ENCODE results near the gene SNAI1. TPM values are rescaled to one million over a fixed set of nuclear protein-coding genes. Genes with fewer than 3 reads are reported as not detected.
A peak's percentile ranks its signal among the peaks of the same experiment; 100 is the strongest.
"Not testable (repeated sequence)": the region's sequence is repeated elsewhere in the genome, so short reads cannot be mapped to it uniquely, and the experiment has no call there.

SNAI1 gene
- total RNA-seq, 1 experiment from 2014 or later = 3.6 TPM

DNA sequence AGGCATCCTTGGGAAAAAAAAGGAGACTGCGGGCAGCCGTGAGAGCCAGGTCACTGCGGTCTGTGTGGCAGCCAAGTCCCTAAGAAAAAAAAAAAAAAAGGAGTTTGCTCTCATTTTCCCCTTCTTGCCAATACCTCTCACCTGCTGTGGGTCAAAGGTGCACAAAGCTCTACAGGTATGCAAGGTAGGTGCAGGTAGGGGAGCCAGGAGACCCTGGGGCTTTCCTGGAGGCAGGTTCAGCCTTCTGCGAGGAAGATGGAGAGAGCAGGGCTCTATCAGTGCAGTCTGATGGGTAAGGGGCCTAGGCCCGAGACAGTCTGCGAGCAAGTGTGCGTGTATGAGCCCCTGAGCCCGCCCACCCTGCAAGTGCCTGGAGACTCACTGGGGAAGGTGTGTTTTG lies 12.3 kb upstream of the SNAI1 start:
- peak in 1 of 2 experiments; percentile 33 for DNase-seq
- H3K9me3 ChIP-seq (ENCODE audit: insufficient read depth, low read depth) = no peaks in the 10 kb centered on the region
- no TSS peak for BruUV-seq (replicated peaks)
- peaks cover 22% of the 10 kb centered on the region for H3F3A ChIP-seq (ENCODE audit: insufficient read depth, low read depth)
- TF ChIP-seq, protein P1, sequence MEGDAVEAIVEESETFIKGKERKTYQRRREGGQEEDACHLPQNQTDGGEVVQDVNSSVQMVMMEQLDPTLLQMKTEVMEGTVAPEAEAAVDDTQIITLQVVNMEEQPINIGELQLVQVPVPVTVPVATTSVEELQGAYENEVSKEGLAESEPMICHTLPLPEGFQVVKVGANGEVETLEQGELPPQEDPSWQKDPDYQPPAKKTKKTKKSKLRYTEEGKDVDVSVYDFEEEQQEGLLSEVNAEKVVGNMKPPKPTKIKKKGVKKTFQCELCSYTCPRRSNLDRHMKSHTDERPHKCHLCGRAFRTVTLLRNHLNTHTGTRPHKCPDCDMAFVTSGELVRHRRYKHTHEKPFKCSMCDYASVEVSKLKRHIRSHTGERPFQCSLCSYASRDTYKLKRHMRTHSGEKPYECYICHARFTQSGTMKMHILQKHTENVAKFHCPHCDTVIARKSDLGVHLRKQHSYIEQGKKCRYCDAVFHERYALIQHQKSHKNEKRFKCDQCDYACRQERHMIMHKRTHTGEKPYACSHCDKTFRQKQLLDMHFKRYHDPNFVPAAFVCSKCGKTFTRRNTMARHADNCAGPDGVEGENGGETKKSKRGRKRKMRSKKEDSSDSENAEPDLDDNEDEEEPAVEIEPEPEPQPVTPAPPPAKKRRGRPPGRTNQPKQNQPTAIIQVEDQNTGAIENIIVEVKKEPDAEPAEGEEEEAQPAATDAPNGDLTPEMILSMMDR (conservative IDR thresholded peaks at IDR 0.05) = no peak
- TF ChIP-seq EZH2 (IDR thresholded peaks at IDR 0.05; ENCODE audit: low read depth) = no peak
- no peak overlapping the region for H2AFZ ChIP-seq
- H3K79me2 ChIP-seq (ENCODE audit: low read depth) = no peaks in the 10 kb centered on the region
- intact Hi-C loops (cut with micrococcal nuclease; ENCODE audit: unreplicated experiment) = no loop called here
- CTCF ChIA-PET = interaction anchor here (0.6 to 0.9 kb wide), 4 partner anchors 101 to 823 kb away, joined by 3 to 7 read pairs (median 4); no protein-coding TSS in a partner anchor
- H3K4me1 ChIP-seq (replicated peaks; ENCODE audit: insufficient read depth) = peaks cover 33% of the 10 kb centered on the region
- no peaks in the 10 kb centered on the region for H3K27me3 ChIP-seq (ENCODE audit: insufficient read depth, low read depth)
- POLR2A ChIA-PET (ENCODE audit: unreplicated experiment) = interaction anchor here (0.6 to 0.7 kb wide), 2 partner anchors 246 to 818 kb away, joined by 3 to 5 read pairs; no protein-coding TSS in a partner anchor
- H3K27ac ChIP-seq = no peak overlapping the region
- peak overlapping the region; percentile 62 for H3K4me2 ChIP-seq
- H3K9me2 ChIP-seq (ENCODE audit: insufficient read depth) = no peaks in the 10 kb centered on the region
- no peaks in the 10 kb centered on the region for H3K36me3 ChIP-seq (ENCODE audit: low read depth)
- no peak overlapping the region for H3K4me3 ChIP-seq
- no peaks in the 10 kb centered on the region for H4K20me1 ChIP-seq (ENCODE audit: insufficient read depth)

- peaks cover 30% of the 10 kb centered on the region for H3K4me1 ChIP-seq (replicated peaks; ENCODE audit: insufficient read depth)
- no peak overlapping the region for H2AFZ ChIP-seq
- H3K4me3 ChIP-seq = no peak overlapping the region
- no peaks in the 10 kb centered on the region for H3K9me2 ChIP-seq (ENCODE audit: insufficient read depth)
- POLR2A ChIA-PET (ENCODE audit: unreplicated experiment) = no interaction called here
- H3F3A ChIP-seq (ENCODE audit: insufficient read depth, low read depth) = peaks cover 21% of the 10 kb centered on the region
- H4K20me1 ChIP-seq (ENCODE audit: insufficient read depth) = no peaks in the 10 kb centered on the region
- no peaks in the 10 kb centered on the region for H3K79me2 ChIP-seq (ENCODE audit: low read depth)
- no peak for DNase-seq
- CTCF ChIA-PET = interaction anchor here (1.0 kb wide), 1 partner anchor 97 kb away, joined by 3 read pairs; no protein-coding TSS in a partner anchor
- no peak overlapping the region for H3K4me2 ChIP-seq
- TF ChIP-seq, protein P1 (conservative IDR thresholded peaks at IDR 0.05) = no peak
- no peak for TF ChIP-seq EZH2 (IDR thresholded peaks at IDR 0.05; ENCODE audit: low read depth)
- intact Hi-C loops (cut with micrococcal nuclease; ENCODE audit: unreplicated experiment) = no loop called here
- H3K27me3 ChIP-seq (ENCODE audit: insufficient read depth, low read depth) = no peaks in the 10 kb centered on the region
- no peaks in the 10 kb centered on the region for H3K9me3 ChIP-seq (ENCODE audit: insufficient read depth, low read depth)
- no peaks in the 10 kb centered on the region for H3K36me3 ChIP-seq (ENCODE audit: low read depth)
- no TSS peak for BruUV-seq (replicated peaks)
- H3K27ac ChIP-seq = no peak overlapping the region
Measured at GRCh38 chr20:49973981-49974380, 8.8 kb upstream of the SNAI1 start.

DNA sequence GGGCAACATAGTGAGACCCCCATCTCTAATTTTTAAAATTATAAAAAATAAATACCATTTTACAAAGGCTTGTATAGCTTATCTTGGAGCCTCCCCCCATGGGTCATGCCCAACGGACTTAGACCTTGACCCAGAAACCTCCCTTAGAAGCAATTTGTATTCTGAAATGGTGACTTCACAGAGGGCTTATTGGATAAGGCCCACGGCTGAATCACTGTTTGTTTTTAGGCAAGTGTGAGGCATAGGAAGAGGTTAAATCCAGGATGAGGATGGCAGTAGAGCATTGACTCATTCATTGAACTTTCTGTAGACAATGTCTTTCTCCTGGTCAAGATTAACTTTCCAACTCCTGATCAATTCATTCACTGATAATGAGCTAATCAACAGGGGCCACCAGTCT lies 6.2 kb upstream of the SNAI1 start:
- H3K79me2 ChIP-seq (ENCODE audit: low read depth) = no peaks in the 10 kb centered on the region
- BruUV-seq (replicated peaks) = no TSS peak
- peaks cover 19% of the 10 kb centered on the region for H3F3A ChIP-seq (ENCODE audit: insufficient read depth, low read depth)
- no peaks in the 10 kb centered on the region for H3K27me3 ChIP-seq (ENCODE audit: insufficient read depth, low read depth)
- H3K27ac ChIP-seq = 0 out of 2 replicates have a peak overlapping the region, but pooled peaks have one; percentile 5
- H2AFZ ChIP-seq = no peak overlapping the region
- POLR2A ChIA-PET (ENCODE audit: unreplicated experiment) = no interaction called here
- no peaks in the 10 kb centered on the region for H3K9me2 ChIP-seq (ENCODE audit: insufficient read depth)
- H4K20me1 ChIP-seq (ENCODE audit: insufficient read depth) = no peaks in the 10 kb centered on the region
- CTCF ChIA-PET = no interaction called here
- intact Hi-C loops (cut with micrococcal nuclease; ENCODE audit: unreplicated experiment) = no loop called here
- no peak overlapping the region for H3K4me2 ChIP-seq
- peaks cover 9% of the 10 kb centered on the region for H3K4me1 ChIP-seq (replicated peaks; ENCODE audit: insufficient read depth)
- H3K36me3 ChIP-seq (ENCODE audit: low read depth) = no peaks in the 10 kb centered on the region
- peak in 1 of 2 experiments; percentile 69 for DNase-seq
- TF ChIP-seq, protein P1 (conservative IDR thresholded peaks at IDR 0.05) = no peak
- TF ChIP-seq EZH2 (IDR thresholded peaks at IDR 0.05; ENCODE audit: low read depth) = no peak
- H3K4me3 ChIP-seq = no peak overlapping the region
- H3K9me3 ChIP-seq (ENCODE audit: insufficient read depth, low read depth) = no peaks in the 10 kb centered on the region

DNA sequence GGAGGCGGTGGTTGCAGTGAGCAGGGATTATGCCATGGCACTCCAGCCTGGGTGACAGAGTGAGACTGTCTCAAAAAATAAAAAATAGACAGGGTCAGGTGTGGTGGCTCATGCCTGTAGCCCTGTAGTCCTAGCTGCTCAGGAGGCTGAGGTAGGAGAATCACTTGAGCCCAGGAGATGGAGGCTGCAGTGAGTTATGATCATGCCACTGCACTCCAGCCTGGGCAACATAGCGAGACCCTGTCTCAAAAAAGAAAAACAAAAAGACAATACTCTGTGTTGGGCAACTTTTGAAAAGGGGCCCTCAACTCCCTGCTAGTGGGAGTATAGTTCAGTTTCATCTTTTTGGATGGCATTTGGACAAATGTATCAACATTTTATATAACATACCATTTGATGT lies 5.0 kb upstream of the SNAI1 start:
- H3K36me3 ChIP-seq (ENCODE audit: low read depth); H3K27ac ChIP-seq; H3K27me3 ChIP-seq (ENCODE audit: insufficient read depth, low read depth); POLR2A ChIA-PET (ENCODE audit: unreplicated experiment); BruUV-seq (replicated peaks); H4K20me1 ChIP-seq (ENCODE audit: insufficient read depth); H3K9me2 ChIP-seq (ENCODE audit: insufficient read depth); H3K4me2 ChIP-seq; H3K4me3 ChIP-seq; H3K9me3 ChIP-seq (ENCODE audit: insufficient read depth, low read depth); H3K79me2 ChIP-seq (ENCODE audit: low read depth); H2AFZ ChIP-seq: not testable (repeated sequence)
- peaks cover 18% of the 10 kb centered on the region for H3F3A ChIP-seq (ENCODE audit: insufficient read depth, low read depth)
- CTCF ChIA-PET = interaction anchor here (2.0 kb wide), 1 partner anchor 93 kb away, joined by 31 read pairs; no protein-coding TSS in a partner anchor
- peak in 1 of 2 experiments; percentile 17 for DNase-seq
- H3K4me1 ChIP-seq (replicated peaks; ENCODE audit: insufficient read depth) = peaks cover 12% of the 10 kb centered on the region
- intact Hi-C loops (cut with micrococcal nuclease; ENCODE audit: unreplicated experiment) = loop anchor here (2.0 kb wide), 1 partner anchor 93 kb away; no protein-coding TSS in a partner anchor
